CD4-positive, CD25-positive, alpha-beta regulatory T cell (primary cell): ENCODE measurements around the gene DGKB. TPM values are rescaled to one million over a fixed set of nuclear protein-coding genes. Genes with fewer than 3 reads are reported as not detected.

Source experiments
- ATAC-seq, 2 donors: fragments of 150-1000 bp; cut with Tn5 transposase; one replicate each; pipeline ENCODE4 v1.10.0; 2021; ENCODE audit warnings: low read depth in 2 of 2, moderate number of reproducible peaks in 2 of 2, moderate library complexity in 1 of 2
- DNase-seq, 3 donors: peaks; one replicate each; pipeline versions ENCODE4 v3.0.0 to v3.0.0-alpha.2; 2012 to 2022; ENCODE audit warnings: mixed read lengths in 1 of 3
- H3K27ac ChIP-seq: one replicate; pipeline ENCODE4 v1.7.0; 2013; ENCODE audit warnings: mild to moderate bottlenecking, low read length; ENCODE audit not compliant: insufficient read depth, poor library complexity, severe bottlenecking
- H3K27me3 ChIP-seq: one replicate; pipeline ENCODE4 v1.7.0; 2013; ENCODE audit warnings: low read length; ENCODE audit not compliant: control insufficient read depth, insufficient read depth
- H3K36me3 ChIP-seq: one replicate; pipeline ENCODE4 v1.7.0; 2013; ENCODE audit warnings: mild to moderate bottlenecking, low read length, moderate library complexity; ENCODE audit not compliant: control insufficient read depth, insufficient read depth
- H3K4me1 ChIP-seq: 2 replicates; pipeline ENCODE4 v1.7.0; 2013; ENCODE audit warnings: mild to moderate bottlenecking, low read length; ENCODE audit not compliant: insufficient read depth, control insufficient read depth, poor library complexity, severe bottlenecking
- H3K4me3 ChIP-seq: one replicate; pipeline ENCODE4 v1.7.0; 2013; ENCODE audit warnings: low read depth, mild to moderate bottlenecking, low read length, moderate library complexity
- H3K9me3 ChIP-seq, 2 experiments: 1 replicate in 1 of 2; 2 replicates in 1 of 2; pipeline ENCODE4 v1.7.0; 2013; ENCODE audit warnings: low read length in 2 of 2, mild to moderate bottlenecking in 1 of 2, moderate library complexity in 1 of 2; ENCODE audit not compliant: control insufficient read depth in 2 of 2
- H3K27ac Mint-ChIP-seq, 3 donors: one replicate each; pipeline ENCODE4 v1.8.0; 2020 to 2022; ENCODE audit warnings: mild to moderate bottlenecking in 3 of 3, mixed read lengths in 3 of 3, moderate library complexity in 2 of 3
- H3K27me3 Mint-ChIP-seq: one replicate; pipeline ENCODE4 v1.8.0; 2022; ENCODE audit warnings: mild to moderate bottlenecking, mixed read lengths
- H3K36me3 Mint-ChIP-seq: one replicate; pipeline ENCODE4 v1.8.0; 2020; ENCODE audit warnings: mixed read lengths
- H3K4me1 Mint-ChIP-seq, 4 donors: one replicate each; pipeline ENCODE4 v1.8.0; 2020 to 2022; ENCODE audit warnings: mixed read lengths in 4 of 4, mild to moderate bottlenecking in 1 of 4
- H3K4me3 Mint-ChIP-seq, 4 donors: one replicate each; pipeline ENCODE4 v1.8.0; 2020 to 2022; ENCODE audit warnings: mild to moderate bottlenecking in 4 of 4, mixed read lengths in 4 of 4, moderate library complexity in 3 of 4
- H3K9me3 Mint-ChIP-seq, 7 donors: one replicate each; pipeline ENCODE4 v1.8.0; 2020 to 2022; ENCODE audit warnings: mixed read lengths in 7 of 7, mild to moderate bottlenecking in 3 of 7, moderate library complexity in 2 of 7
- polyA plus RNA-seq, 4 donors: library from polyadenylated mRNA; unstranded; fragments of 300-500 nt; fragmentation: Illumina TruSeq; gene quantifications; one replicate each; pipeline ENCODE4 v1.2.3, GENCODE V29; 2021
- total RNA-seq: library from RNA; stranded (reverse); gene quantifications from one replicate; pipeline ENCODE4 v1.2.3, GENCODE V29; 2022

Gene DGKB
- total and polyA plus RNA-seq, 5 donors from 2014 or later = not detected

DNA sequence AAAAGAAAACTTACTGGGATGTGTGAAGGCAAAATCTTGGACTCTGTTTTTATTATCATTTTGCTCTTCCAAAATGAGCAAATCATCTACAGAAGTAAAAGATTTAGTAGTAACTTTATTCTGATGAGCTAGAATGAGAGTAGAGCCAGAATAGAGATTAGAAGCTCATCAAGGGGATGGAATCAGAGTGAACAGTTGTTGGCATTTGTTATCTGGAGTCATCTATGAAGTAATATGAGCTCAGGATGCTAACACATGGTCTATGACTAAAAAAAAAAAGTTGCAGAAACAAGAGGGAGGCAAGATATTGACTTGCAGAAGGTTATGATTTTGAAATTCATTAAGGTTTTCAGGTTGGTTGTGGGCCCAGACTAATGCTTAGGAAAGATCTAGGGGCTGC is 504.0 kb downstream of the DGKB start:
- H3K27me3 ChIP-seq = no peaks in the 10 kb centered on the region
- Mint-ChIP-seq H3K36me3 (no peaks in the 10 kb centered on the region), H3K4me1 (no peaks in the 10 kb centered on the region), H3K4me3 (no peak overlapping the region), H3K27ac (no peak overlapping the region), H3K27me3 (no peaks in the 10 kb centered on the region), H3K9me3 (peaks cover 0 to 12% (median under 1%) of the 10 kb centered on the region in 7 donors)
- DNase-seq (no peak), ATAC-seq (no peak)
- H3K4me1 ChIP-seq = no peaks in the 10 kb centered on the region
- H3K4me3 ChIP-seq = no peak overlapping the region
- no peak overlapping the region for H3K27ac ChIP-seq
- H3K9me3 ChIP-seq = no peaks in the 10 kb centered on the region
- H3K36me3 ChIP-seq = no peaks in the 10 kb centered on the region

GRCh38 chr7:14395860-14396259 is 506.7 kb downstream of the DGKB start:
- no peaks in the 10 kb centered on the region for H3K27me3 Mint-ChIP-seq
- H3K4me3 ChIP-seq = no peak overlapping the region
- H3K36me3 Mint-ChIP-seq = no peaks in the 10 kb centered on the region
- H3K9me3 Mint-ChIP-seq = peaks cover 0 to 8% (median 2%) of the 10 kb centered on the region in 7 donors
- DNase-seq (no peak), ATAC-seq (no peak)
- H3K27me3 ChIP-seq = no peaks in the 10 kb centered on the region
- H3K4me3 Mint-ChIP-seq = no peak overlapping the region
- no peak overlapping the region for H3K27ac Mint-ChIP-seq
- no peaks in the 10 kb centered on the region for H3K4me1 Mint-ChIP-seq
- H3K9me3 ChIP-seq = no peaks in the 10 kb centered on the region
- H3K4me1 ChIP-seq = no peaks in the 10 kb centered on the region
- H3K27ac ChIP-seq = no peak overlapping the region
- H3K36me3 ChIP-seq = no peaks in the 10 kb centered on the region

- H3K27ac ChIP-seq = no peak overlapping the region
- no peaks in the 10 kb centered on the region for H3K4me1 ChIP-seq
- H3K27me3 ChIP-seq = no peaks in the 10 kb centered on the region
- H3K36me3 Mint-ChIP-seq = no peaks in the 10 kb centered on the region
- H3K36me3 ChIP-seq = no peaks in the 10 kb centered on the region
- H3K9me3 Mint-ChIP-seq = peaks cover 0 to 8% (median 2%) of the 10 kb centered on the region in 7 donors
- H3K4me1 Mint-ChIP-seq = no peaks in the 10 kb centered on the region
- no peak overlapping the region for H3K4me3 Mint-ChIP-seq
- no peak overlapping the region for H3K4me3 ChIP-seq
- peak overlapping the region in 1 of 3 donors; percentile 85 for H3K27ac Mint-ChIP-seq
- ATAC-seq (no peak), DNase-seq (no peak)
- no peaks in the 10 kb centered on the region for H3K27me3 Mint-ChIP-seq
- no peaks in the 10 kb centered on the region for H3K9me3 ChIP-seq
Measured at GRCh38 chr7:14394786-14395185, 507.8 kb downstream of the DGKB start.

DNA sequence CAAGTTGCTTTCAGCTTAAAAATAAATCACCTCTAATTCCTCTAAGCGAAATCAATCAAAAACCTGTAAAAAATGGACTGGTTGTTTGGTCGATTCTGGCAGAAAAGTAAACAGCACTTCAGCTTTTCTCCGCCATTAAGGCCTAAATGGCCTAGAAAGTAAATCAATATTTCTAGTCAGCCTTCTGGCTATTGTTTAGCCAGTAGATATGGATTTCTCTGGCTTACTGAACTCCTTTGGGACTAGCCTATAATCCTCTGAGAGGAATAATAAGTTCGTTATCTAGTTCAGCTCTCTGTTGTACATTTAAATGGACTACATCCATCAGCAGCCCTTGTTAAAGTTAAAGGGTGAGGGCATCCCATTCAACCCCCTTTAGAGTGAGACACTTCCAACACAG is 513.0 kb downstream of the DGKB start:
- Histone ChIP-seq H3K27ac (no peak overlapping the region), H3K4me1 (no peaks in the 10 kb centered on the region), H3K9me3 (no peaks in the 10 kb centered on the region), H3K36me3 (no peaks in the 10 kb centered on the region), H3K4me3 (no peak overlapping the region), H3K27me3 (no peaks in the 10 kb centered on the region)
- ATAC-seq = no peak
- H3K27me3 Mint-ChIP-seq = no peaks in the 10 kb centered on the region
- H3K4me1 Mint-ChIP-seq = no peaks in the 10 kb centered on the region
- H3K36me3 Mint-ChIP-seq = no peaks in the 10 kb centered on the region
- H3K27ac Mint-ChIP-seq = no peak overlapping the region
- no peak overlapping the region for H3K4me3 Mint-ChIP-seq
- peaks cover 0 to 3% (median 2%) of the 10 kb centered on the region in 7 donors for H3K9me3 Mint-ChIP-seq
- DNase-seq = no peak

- no peaks in the 10 kb centered on the region for H3K4me1 ChIP-seq
- no peak overlapping the region for H3K27ac ChIP-seq
- no peaks in the 10 kb centered on the region for H3K27me3 Mint-ChIP-seq
- no peak overlapping the region for H3K4me3 Mint-ChIP-seq
- no peak overlapping the region for H3K4me3 ChIP-seq
- no peaks in the 10 kb centered on the region for H3K9me3 ChIP-seq
- H3K27ac Mint-ChIP-seq = no peak overlapping the region
- H3K4me1 Mint-ChIP-seq = no peaks in the 10 kb centered on the region
- no peaks in the 10 kb centered on the region for H3K36me3 Mint-ChIP-seq
- ATAC-seq (no peak), DNase-seq (no peak)
- no peaks in the 10 kb centered on the region for H3K27me3 ChIP-seq
- H3K9me3 Mint-ChIP-seq = peaks cover 0 to 3% (median 2%) of the 10 kb centered on the region in 7 donors
- H3K36me3 ChIP-seq = no peaks in the 10 kb centered on the region
Measured at GRCh38 chr7:14389181-14389591, 513.4 kb downstream of the DGKB start.

DNA sequence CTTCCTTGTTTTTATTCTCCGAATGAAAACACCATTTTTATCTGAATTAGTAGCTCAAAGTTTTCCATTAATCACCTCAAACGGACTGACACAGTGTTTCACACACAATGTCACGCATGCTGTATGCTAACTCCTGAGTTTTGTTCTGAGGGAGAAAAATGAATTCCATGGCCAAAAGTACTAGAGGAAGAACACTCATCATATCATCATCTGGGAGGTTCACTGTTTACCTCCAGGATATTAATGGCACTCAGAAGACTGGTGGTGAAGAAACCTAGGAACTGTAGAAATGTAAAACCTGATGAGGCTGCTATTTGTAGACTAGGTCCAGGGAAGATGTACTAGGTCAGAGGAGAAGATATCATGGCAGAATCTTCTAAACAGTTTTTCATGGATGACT is 517.5 kb downstream of the DGKB start:
- no peaks in the 10 kb centered on the region for H3K4me1 ChIP-seq
- no peak overlapping the region for H3K27ac ChIP-seq
- DNase-seq (no peak), ATAC-seq (no peak)
- H3K4me3 Mint-ChIP-seq = no peak overlapping the region
- no peaks in the 10 kb centered on the region for H3K4me1 Mint-ChIP-seq
- no peak overlapping the region for H3K27ac Mint-ChIP-seq
- H3K36me3 ChIP-seq = no peaks in the 10 kb centered on the region
- H3K27me3 Mint-ChIP-seq = no peaks in the 10 kb centered on the region
- H3K27me3 ChIP-seq = no peaks in the 10 kb centered on the region
- H3K9me3 Mint-ChIP-seq = peaks cover 0 to 15% (median 0%) of the 10 kb centered on the region in 7 donors
- H3K4me3 ChIP-seq = no peak overlapping the region
- no peaks in the 10 kb centered on the region for H3K36me3 Mint-ChIP-seq
- H3K9me3 ChIP-seq = no peaks in the 10 kb centered on the region

GRCh38 chr7:14381936-14382335 is 520.6 kb downstream of the DGKB start:
- no peak for DNase-seq
- Mint-ChIP-seq H3K4me3 (no peak overlapping the region), H3K36me3 (no peaks in the 10 kb centered on the region), H3K4me1 (no peaks in the 10 kb centered on the region), H3K27ac (no peak overlapping the region), H3K9me3 (peaks cover 0 to 15% (median 0%) of the 10 kb centered on the region in 7 donors), H3K27me3 (no peaks in the 10 kb centered on the region)
- no peak overlapping the region for H3K4me3 ChIP-seq
- no peaks in the 10 kb centered on the region for H3K4me1 ChIP-seq
- no peaks in the 10 kb centered on the region for H3K36me3 ChIP-seq
- H3K9me3 ChIP-seq = no peaks in the 10 kb centered on the region
- H3K27me3 ChIP-seq = no peaks in the 10 kb centered on the region
- no peak overlapping the region for H3K27ac ChIP-seq
- ATAC-seq = no peak

DNA sequence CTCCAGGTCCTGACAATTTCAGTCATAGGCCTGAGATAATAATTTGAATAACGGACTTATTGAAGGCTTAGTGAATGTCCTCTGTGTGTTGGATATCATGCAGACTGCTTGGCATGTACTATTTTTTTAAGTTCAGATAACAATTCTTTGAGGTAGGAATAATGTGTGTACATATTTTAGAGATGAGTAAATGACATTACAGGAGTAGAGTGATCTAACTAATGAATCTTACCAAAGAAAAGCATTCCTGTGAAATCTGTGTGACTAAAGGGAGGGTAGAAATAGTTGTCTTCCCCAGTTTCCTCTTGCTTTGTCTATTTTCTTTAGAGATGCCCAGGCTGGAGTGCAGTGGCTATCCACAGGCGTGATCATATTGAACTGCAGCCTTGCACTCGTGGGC is 521.2 kb downstream of the DGKB start:
- Histone ChIP-seq H3K4me3 (no peak overlapping the region), H3K4me1 (no peaks in the 10 kb centered on the region), H3K27ac (no peak overlapping the region), H3K9me3 (no peaks in the 10 kb centered on the region), H3K36me3 (no peaks in the 10 kb centered on the region), H3K27me3 (no peaks in the 10 kb centered on the region)
- no peak for ATAC-seq
- Mint-ChIP-seq H3K36me3 (no peaks in the 10 kb centered on the region), H3K4me3 (no peak overlapping the region), H3K9me3 (peaks cover 0 to 15% (median 0%) of the 10 kb centered on the region in 7 donors), H3K4me1 (no peaks in the 10 kb centered on the region), H3K27ac (no peak overlapping the region), H3K27me3 (no peaks in the 10 kb centered on the region)
- DNase-seq = no peak
